ENCODE measurements around the gene RPP30.
"Not testable (repeated sequence)": the region's sequence is repeated elsewhere in the genome, so short reads cannot be mapped to it uniquely, and the experiment has no call there.

The RPP30 gene

GRCh38 chr10:90939648-90940047, 67.9 kb downstream of the RPP30 start:
- no peak for DNase-seq (ENCODE audit: low read depth in 2 of 2, low spot score in 1 of 2)

GRCh38 chr10:90942980-90943379, 71.2 kb downstream of the RPP30 start:
- not testable (repeated sequence) for DNase-seq (ENCODE audit: low read depth in 2 of 2, low spot score in 1 of 2)

- no peak for DNase-seq (ENCODE audit: low read depth in 2 of 2, low spot score in 1 of 2)
These were observed 73.0 kb downstream of the RPP30 start for GRCh38 chr10:90944749-90945148.

- DNase-seq (ENCODE audit: low read depth in 2 of 2, low spot score in 1 of 2), result no peak
These were observed 73.8 kb downstream of the RPP30 start for GRCh38 chr10:90945491-90946070.

GRCh38 chr10:90947030-90947960, 75.5 kb downstream of the RPP30 start:
- no peak for DNase-seq (ENCODE audit: low read depth in 2 of 2, low spot score in 1 of 2)
